A673 (cell line): ENCODE data around the gene SLC4A8. TPM values are rescaled to one million over a fixed set of nuclear protein-coding genes. Genes with fewer than 3 reads are reported as not detected.
"Not testable (repeated sequence)": the region's sequence is repeated elsewhere in the genome, so short reads cannot be mapped to it uniquely, and the experiment has no call there.

Experiments used
- BruUV-seq: library from RNA; stranded (reverse); fragments of 400-500 nt; replicated peaks from 2 replicates; lab custom pipeline; 2021; lab: Mats Ljungman, UMichigan
- CTCF ChIA-PET: fragments of 300-600 bp; sonication (Branson Sonifier 250); formaldehyde crosslinking; loops from one replicate; lab custom pipeline; 2022; ENCODE audit warnings: antibody characterized with exemption; lab: Charles Lee
- POLR2A ChIA-PET: fragments of 300-600 bp; sonication (Branson Sonifier 250); formaldehyde crosslinking; loops from one replicate; lab custom pipeline; 2022; ENCODE audit warnings: antibody characterized with exemption; ENCODE audit not compliant: low non-redundant PET; lab: Charles Lee
- DNase-seq: peaks from one replicate; pipeline ENCODE4 v3.0.0-alpha.2; 2015; ENCODE audit warnings: low spot score
- H3K27ac ChIP-seq: fragments of 200-600 bp; sonication (generic); 2 replicates; pipeline ENCODE4 v1.5.1; 2016; ENCODE audit warnings: mixed run types, low read depth, mild to moderate bottlenecking, mixed read lengths, antibody characterized with exemption, low read length; ENCODE audit not compliant: poor library complexity, severe bottlenecking
- H3K27me3 ChIP-seq: fragments of 200-600 bp; sonication (generic); replicated peaks from 2 replicates; pipeline ENCODE4 v1.6.1; 2017; ENCODE audit warnings: mixed run types, low read depth, mild to moderate bottlenecking, mixed read lengths, antibody characterized with exemption, low read length; ENCODE audit not compliant: insufficient read depth, poor library complexity
- H3K36me3 ChIP-seq: fragments of 200-600 bp; sonication (generic); 2 replicates; pipeline ENCODE4 v1.6.1; 2016; ENCODE audit warnings: mixed run types, mild to moderate bottlenecking, mixed read lengths, antibody characterized with exemption, low read length; ENCODE audit not compliant: insufficient read depth, poor library complexity, severe bottlenecking
- H3K4me1 ChIP-seq: fragments of 200-600 bp; sonication (generic); 2 replicates; pipeline ENCODE4 v1.6.1; 2017; ENCODE audit warnings: mixed run types, mild to moderate bottlenecking, mixed read lengths, antibody characterized with exemption, low read length; ENCODE audit not compliant: insufficient read depth, poor library complexity, severe bottlenecking
- H3K4me3 ChIP-seq: fragments of 200-600 bp; sonication (generic); 2 replicates; pipeline ENCODE4 v1.5.1; 2016; ENCODE audit warnings: low read depth, mixed run types, mild to moderate bottlenecking, mixed read lengths, low read length; ENCODE audit not compliant: poor library complexity, severe bottlenecking
- H3K9me3 ChIP-seq: fragments of 200-600 bp; sonication (generic); 2 replicates; pipeline ENCODE4 v1.6.1; 2016; ENCODE audit warnings: mixed run types, low read depth, mild to moderate bottlenecking, mixed read lengths, antibody characterized with exemption, low read length; ENCODE audit not compliant: poor library complexity, severe bottlenecking
- CTCF ChIP-seq: fragments of 300-800, 200-600 bp; sonication (generic); conservative IDR thresholded peaks from 2 replicates; pipeline ENCODE4 v1.5.1; 2017; ENCODE audit warnings: low read depth, mild to moderate bottlenecking, antibody characterized with exemption, low read length, moderate library complexity, mixed read lengths
- EZH2 ChIP-seq: fragments of 200-600 bp; sonication (generic); IDR thresholded peaks from 2 replicates; pipeline ENCODE4 v1.6.1; 2017; ENCODE audit warnings: borderline replicate concordance, low read depth, mild to moderate bottlenecking, mixed read lengths, antibody characterized with exemption, low read length; ENCODE audit not compliant: poor library complexity, severe bottlenecking
- intact Hi-C: fragments of 100-400 bp; cut with micrococcal nuclease; formaldehyde crosslinking; loops from one replicate; pipeline ENCODE4 v1.10.0; 2022; ENCODE audit not compliant: unreplicated experiment
- total RNA-seq: library from RNA; stranded (reverse); gene quantifications from 2 replicates; pipeline ENCODE4 v1.2.3, GENCODE V29; 2021

SLC4A8 gene
- total RNA-seq, 1 experiment from 2014 or later = 0.73 TPM

GRCh38 chr12:51449580-51450246, 25.1 kb downstream of the SLC4A8 start:
- H3K36me3 ChIP-seq = no peaks in the 10 kb centered on the region
- no peaks in the 10 kb centered on the region for H3K4me1 ChIP-seq
- H3K4me3 ChIP-seq = no peak overlapping the region
- TF ChIP-seq EZH2 (no peak), CTCF (no peak)
- no peaks in the 10 kb centered on the region for H3K27me3 ChIP-seq
- H3K9me3 ChIP-seq = no peaks in the 10 kb centered on the region
- no TSS peak for BruUV-seq
- no peak overlapping the region for H3K27ac ChIP-seq
- CTCF ChIA-PET = no interaction called here
- DNase-seq = no peak
- POLR2A ChIA-PET = no interaction called here
- intact Hi-C loops = no loop called here

DNA sequence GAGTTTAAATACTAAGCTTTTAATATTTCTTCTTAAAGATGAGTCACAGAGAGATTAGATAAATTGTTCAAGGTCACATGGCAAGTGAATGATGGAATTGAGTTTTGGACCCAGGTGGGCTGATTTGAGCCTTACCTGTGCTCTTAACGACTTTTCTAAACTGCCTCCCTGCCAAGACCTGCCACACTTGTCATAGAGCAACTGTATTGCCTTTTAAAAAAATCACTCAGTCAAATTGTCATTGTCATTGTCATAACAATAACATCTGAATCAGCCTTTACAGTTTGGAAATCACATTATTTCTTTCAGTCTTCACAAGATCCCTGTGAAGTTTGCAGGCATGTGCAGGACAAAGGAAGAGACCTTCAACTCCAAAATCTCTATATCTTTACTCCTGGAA, 25.7 kb downstream of the SLC4A8 start:
- Histone ChIP-seq H3K9me3 (no peaks in the 10 kb centered on the region), H3K36me3 (no peaks in the 10 kb centered on the region), H3K27me3 (no peaks in the 10 kb centered on the region), H3K4me3 (no peak overlapping the region), H3K27ac (no peak overlapping the region), H3K4me1 (no peaks in the 10 kb centered on the region)
- BruUV-seq = no TSS peak
- ChIA-PET POLR2A (no interaction called here), CTCF (no interaction called here)
- TF ChIP-seq CTCF = no peak
- no peak for TF ChIP-seq EZH2
- DNase-seq = no peak
- intact Hi-C loops = no loop called here

- Histone ChIP-seq H3K9me3 (no peaks in the 10 kb centered on the region), H3K36me3 (no peaks in the 10 kb centered on the region), H3K4me3 (no peak overlapping the region), H3K27ac (no peak overlapping the region), H3K27me3 (no peaks in the 10 kb centered on the region), H3K4me1 (no peaks in the 10 kb centered on the region)
- ChIA-PET POLR2A (no interaction called here), CTCF (no interaction called here)
- intact Hi-C loops = no loop called here
- no peak for DNase-seq
- TF ChIP-seq EZH2 = no peak
- TF ChIP-seq CTCF = no peak
- no TSS peak for BruUV-seq
Observed at GRCh38 chr12:51450806-51451205, 26.2 kb downstream of the SLC4A8 start.

- H3K27me3 ChIP-seq, H3K4me3 ChIP-seq, BruUV-seq, H3K4me1 ChIP-seq, H3K9me3 ChIP-seq, H3K36me3 ChIP-seq, POLR2A ChIA-PET, DNase-seq, CTCF ChIA-PET, H3K27ac ChIP-seq, intact Hi-C loops: not testable (repeated sequence)
Observed at GRCh38 chr12:51454016-51454415, 29.4 kb downstream of the SLC4A8 start.

DNA sequence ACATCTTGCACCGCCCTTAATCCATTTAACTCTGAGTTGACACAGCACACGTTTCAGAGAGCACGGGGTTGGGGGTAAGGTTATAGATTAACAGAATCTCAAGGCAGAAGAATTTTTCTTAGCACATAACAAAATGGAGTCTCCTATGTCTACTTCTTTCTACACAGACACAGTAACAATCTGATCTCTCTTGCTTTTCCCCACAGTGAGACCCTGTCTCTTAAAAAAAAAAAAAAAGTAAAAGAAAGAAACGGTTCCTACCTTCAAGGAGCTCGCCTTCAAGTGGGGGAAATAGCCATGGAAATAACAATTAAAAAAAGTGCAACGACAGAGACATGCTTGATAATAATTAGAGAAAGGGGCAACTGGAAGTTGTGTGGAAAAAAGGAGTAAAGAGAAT, 30.4 kb downstream of the SLC4A8 start:
- H3K4me1 ChIP-seq, BruUV-seq, H3K9me3 ChIP-seq, H3K36me3 ChIP-seq, intact Hi-C loops, DNase-seq, H3K4me3 ChIP-seq, H3K27me3 ChIP-seq, POLR2A ChIA-PET, H3K27ac ChIP-seq: not testable (repeated sequence)
- CTCF ChIA-PET = interaction anchor here (0.6 kb wide), 1 partner anchor 122 kb away, joined by 3 read pairs; no protein-coding TSS in a partner anchor
